MM.1S (cell line): ENCODE results near the gene GPR137B.

ENCODE experiments used
- DNase-seq: peaks from one replicate; pipeline ENCODE4 v3.0.0-alpha.2; 2015
- H2AFZ ChIP-seq: fragments of 300-600 bp; sonication (generic); 2 replicates; pipeline ENCODE4 v1.6.0; 2016; ENCODE audit warnings: antibody characterized with exemption, low read length
- H3F3A ChIP-seq: fragments of 300-600 bp; sonication (generic); 2 replicates; pipeline ENCODE4 v1.6.1; 2016; ENCODE audit warnings: mild to moderate bottlenecking, antibody characterized with exemption, low read length, moderate library complexity, mixed read lengths; ENCODE audit not compliant: insufficient read depth
- H3K27ac ChIP-seq: fragments of 300-600 bp; sonication (generic); 2 replicates; pipeline ENCODE4 v1.5.1; 2016; ENCODE audit warnings: mild to moderate bottlenecking, low read length
- H3K27me3 ChIP-seq: fragments of 300-600 bp; sonication (generic); replicated peaks from 2 replicates; pipeline ENCODE4 v1.6.0; 2016; ENCODE audit warnings: low read length; ENCODE audit not compliant: insufficient read depth
- H3K36me3 ChIP-seq: fragments of 300-600 bp; sonication (generic); replicated peaks from 2 replicates; pipeline ENCODE4 v1.6.1; 2016; ENCODE audit warnings: mild to moderate bottlenecking, low read length, mixed read lengths; ENCODE audit not compliant: insufficient read depth
- H3K4me1 ChIP-seq: fragments of 300-600 bp; sonication (generic); 2 replicates; pipeline ENCODE4 v1.6.1; 2016; ENCODE audit warnings: low read length, mixed read lengths
- H3K4me2 ChIP-seq: fragments of 300-600 bp; sonication (generic); 2 replicates; pipeline ENCODE4 v1.6.0; 2016; ENCODE audit warnings: low read depth, low read length
- H3K4me3 ChIP-seq: fragments of 300-600 bp; sonication (generic); 2 replicates; pipeline ENCODE4 v1.5.1; 2016; ENCODE audit warnings: low read length, mixed read lengths
- H3K79me2 ChIP-seq: fragments of 300-600 bp; sonication (generic); 2 replicates; pipeline ENCODE4 v1.6.1; 2016; ENCODE audit warnings: mixed run types, low read length, mixed read lengths
- H3K9ac ChIP-seq: fragments of 300-600 bp; sonication (generic); 2 replicates; pipeline ENCODE4 v1.6.1; 2016; ENCODE audit warnings: low read length, mixed read lengths
- H3K9me2 ChIP-seq: fragments of 300-600 bp; sonication (generic); replicated peaks from 2 replicates; pipeline ENCODE4 v1.6.1; 2016; ENCODE audit warnings: mild to moderate bottlenecking, low read length, mixed read lengths; ENCODE audit not compliant: insufficient read depth
- H3K9me3 ChIP-seq: fragments of 300-600 bp; sonication (generic); replicated peaks from 2 replicates; pipeline ENCODE4 v1.6.1; 2016; ENCODE audit warnings: mild to moderate bottlenecking, low read length, mixed read lengths; ENCODE audit not compliant: insufficient read depth
- H4K20me1 ChIP-seq: fragments of 300-600 bp; sonication (generic); 2 replicates; pipeline ENCODE4 v1.6.1; 2016; ENCODE audit warnings: mild to moderate bottlenecking, low read length, moderate library complexity, mixed read lengths; ENCODE audit not compliant: insufficient read depth
- EZH2 ChIP-seq: fragments of 300-600 bp; sonication (generic); optimal IDR thresholded peaks from 2 replicates; pipeline ENCODE3; 2017; ENCODE audit warnings: low read depth, mild to moderate bottlenecking, antibody characterized with exemption, low read length, mixed read lengths
- EZH2phosphoT487 ChIP-seq: fragments of 300-600 bp; sonication (generic); IDR thresholded peaks from 2 replicates; pipeline ENCODE4 v1.6.1; 2018; ENCODE audit warnings: antibody characterized with exemption, low read length
- TF ChIP-seq, protein P1 (sequence below): fragments of 300-600 bp; sonication (generic); IDR thresholded peaks from 2 replicates; pipeline ENCODE4 v1.5.1; 2016; ENCODE audit warnings: antibody characterized with exemption, low read length, mixed read lengths

The GPR137B gene

DNA sequence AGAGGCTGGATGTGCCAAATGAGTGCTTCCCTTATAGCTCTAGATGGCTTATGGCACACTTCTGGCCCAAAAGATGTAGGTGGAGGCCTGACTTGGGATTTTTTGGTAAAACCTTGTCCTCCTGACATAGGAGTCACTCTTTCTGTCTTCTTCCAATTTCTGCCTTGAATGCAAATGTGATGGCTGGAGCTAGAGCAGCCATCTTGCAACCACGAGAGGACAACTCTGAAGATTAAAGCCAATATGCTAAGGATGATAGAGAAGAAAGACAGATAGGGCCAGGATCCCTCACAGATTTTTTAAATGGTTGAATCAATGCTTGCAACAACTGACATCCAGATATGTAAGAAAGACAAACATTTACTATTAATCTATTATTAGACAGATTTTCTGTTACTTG, 8.5 kb upstream of the GPR137B start:
- no peaks in the 10 kb centered on the region for H3K9me2 ChIP-seq
- H3F3A ChIP-seq = no peaks in the 10 kb centered on the region
- H3K9me3 ChIP-seq = no peaks in the 10 kb centered on the region
- no peak overlapping the region for H3K27ac ChIP-seq
- no peak overlapping the region for H2AFZ ChIP-seq
- TF ChIP-seq EZH2 = no peak
- no peak for TF ChIP-seq EZH2phosphoT487
- no peaks in the 10 kb centered on the region for H4K20me1 ChIP-seq
- no peak overlapping the region for H3K4me3 ChIP-seq
- H3K9ac ChIP-seq = no peak overlapping the region
- no peak overlapping the region for H3K4me2 ChIP-seq
- H3K79me2 ChIP-seq = no peaks in the 10 kb centered on the region
- H3K4me1 ChIP-seq = no peaks in the 10 kb centered on the region
- DNase-seq = no peak
- peaks cover 5% of the 10 kb centered on the region; the same call in 1 of the 2 replicates for H3K27me3 ChIP-seq
- no peaks in the 10 kb centered on the region for H3K36me3 ChIP-seq

DNA sequence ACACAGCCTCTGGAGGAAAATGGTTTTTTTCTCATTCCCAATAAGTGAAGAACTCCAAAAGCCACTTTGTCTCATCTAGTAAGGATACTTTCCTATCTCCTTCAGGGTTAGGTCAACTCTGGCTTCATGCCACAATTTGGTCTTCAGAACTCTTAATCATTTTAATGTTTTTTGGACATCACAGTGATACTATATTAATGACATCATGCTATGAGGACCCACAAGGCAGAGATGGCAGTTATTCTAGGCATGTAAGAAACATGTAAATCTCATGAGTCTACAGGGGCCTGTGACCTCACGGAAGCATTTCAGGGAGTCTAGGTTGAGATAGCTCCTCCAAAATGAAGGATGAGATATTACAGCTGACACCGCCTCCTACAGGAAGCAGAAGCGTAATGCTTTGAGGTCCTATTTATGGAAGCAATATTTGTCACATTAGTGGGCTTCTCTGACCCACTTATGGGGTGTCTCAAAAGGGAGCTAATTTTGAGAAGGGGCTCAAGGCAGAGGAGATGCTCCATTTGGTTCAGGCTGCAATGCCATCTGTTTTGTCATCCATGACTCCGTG, 5.0 kb upstream of the GPR137B start:
- Histone ChIP-seq H3K27me3 (peaks cover 23% of the 10 kb centered on the region), H3K27ac (no peak overlapping the region)
- TF ChIP-seq EZH2phosphoT487 (no peak), EZH2 (no peak)

DNA sequence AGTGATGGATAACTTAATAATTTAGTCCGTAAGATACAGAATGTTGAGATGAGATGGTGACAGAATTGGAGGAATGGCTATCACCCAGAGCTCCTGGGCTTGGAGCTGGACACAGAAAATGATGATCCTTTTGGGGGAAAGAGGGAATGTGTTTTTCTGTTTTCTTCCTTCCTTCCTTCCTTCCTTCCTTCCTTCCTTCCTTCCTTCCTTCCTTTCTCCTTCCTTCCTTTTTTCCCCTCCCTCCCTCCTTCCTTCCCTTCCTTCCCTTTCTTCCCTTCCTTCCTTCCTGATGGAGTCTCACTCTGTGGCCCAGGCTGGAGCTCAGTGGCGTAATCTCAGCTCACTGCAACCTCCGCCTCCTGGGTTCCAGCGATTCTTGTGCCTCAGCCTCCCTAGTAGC, 2.8 kb upstream of the GPR137B start:
- H3K9ac ChIP-seq = no peak overlapping the region
- no peak overlapping the region for H3K27ac ChIP-seq
- H3K79me2 ChIP-seq = no peaks in the 10 kb centered on the region
- H2AFZ ChIP-seq = no peak overlapping the region
- H3K27me3 ChIP-seq = peaks cover 37% of the 10 kb centered on the region
- no peaks in the 10 kb centered on the region for H3K36me3 ChIP-seq
- H3K9me2 ChIP-seq = no peaks in the 10 kb centered on the region
- no peaks in the 10 kb centered on the region for H3K9me3 ChIP-seq
- DNase-seq = no peak
- H3K4me3 ChIP-seq = no peak overlapping the region
- TF ChIP-seq EZH2phosphoT487 (no peak), EZH2 (no peak)
- TF ChIP-seq, protein P1, sequence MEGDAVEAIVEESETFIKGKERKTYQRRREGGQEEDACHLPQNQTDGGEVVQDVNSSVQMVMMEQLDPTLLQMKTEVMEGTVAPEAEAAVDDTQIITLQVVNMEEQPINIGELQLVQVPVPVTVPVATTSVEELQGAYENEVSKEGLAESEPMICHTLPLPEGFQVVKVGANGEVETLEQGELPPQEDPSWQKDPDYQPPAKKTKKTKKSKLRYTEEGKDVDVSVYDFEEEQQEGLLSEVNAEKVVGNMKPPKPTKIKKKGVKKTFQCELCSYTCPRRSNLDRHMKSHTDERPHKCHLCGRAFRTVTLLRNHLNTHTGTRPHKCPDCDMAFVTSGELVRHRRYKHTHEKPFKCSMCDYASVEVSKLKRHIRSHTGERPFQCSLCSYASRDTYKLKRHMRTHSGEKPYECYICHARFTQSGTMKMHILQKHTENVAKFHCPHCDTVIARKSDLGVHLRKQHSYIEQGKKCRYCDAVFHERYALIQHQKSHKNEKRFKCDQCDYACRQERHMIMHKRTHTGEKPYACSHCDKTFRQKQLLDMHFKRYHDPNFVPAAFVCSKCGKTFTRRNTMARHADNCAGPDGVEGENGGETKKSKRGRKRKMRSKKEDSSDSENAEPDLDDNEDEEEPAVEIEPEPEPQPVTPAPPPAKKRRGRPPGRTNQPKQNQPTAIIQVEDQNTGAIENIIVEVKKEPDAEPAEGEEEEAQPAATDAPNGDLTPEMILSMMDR = no peak
- H3F3A ChIP-seq = no peaks in the 10 kb centered on the region
- H3K4me1 ChIP-seq = no peaks in the 10 kb centered on the region
- no peak overlapping the region for H3K4me2 ChIP-seq
- no peaks in the 10 kb centered on the region for H4K20me1 ChIP-seq

More for the DNA sequence above, 5.0 kb upstream of the GPR137B start:
- no peak overlapping the region for H3K9ac ChIP-seq
- no peaks in the 10 kb centered on the region for H3K9me2 ChIP-seq
- H3K9me3 ChIP-seq = no peaks in the 10 kb centered on the region
- no peaks in the 10 kb centered on the region for H4K20me1 ChIP-seq
- H3K4me1 ChIP-seq = no peaks in the 10 kb centered on the region
- H3K4me2 ChIP-seq = no peak overlapping the region
- H3K36me3 ChIP-seq = no peaks in the 10 kb centered on the region
- no peak for DNase-seq
- H3F3A ChIP-seq = no peaks in the 10 kb centered on the region
- no peaks in the 10 kb centered on the region for H3K79me2 ChIP-seq
- no peak overlapping the region for H2AFZ ChIP-seq
- H3K4me3 ChIP-seq = no peak overlapping the region

DNA sequence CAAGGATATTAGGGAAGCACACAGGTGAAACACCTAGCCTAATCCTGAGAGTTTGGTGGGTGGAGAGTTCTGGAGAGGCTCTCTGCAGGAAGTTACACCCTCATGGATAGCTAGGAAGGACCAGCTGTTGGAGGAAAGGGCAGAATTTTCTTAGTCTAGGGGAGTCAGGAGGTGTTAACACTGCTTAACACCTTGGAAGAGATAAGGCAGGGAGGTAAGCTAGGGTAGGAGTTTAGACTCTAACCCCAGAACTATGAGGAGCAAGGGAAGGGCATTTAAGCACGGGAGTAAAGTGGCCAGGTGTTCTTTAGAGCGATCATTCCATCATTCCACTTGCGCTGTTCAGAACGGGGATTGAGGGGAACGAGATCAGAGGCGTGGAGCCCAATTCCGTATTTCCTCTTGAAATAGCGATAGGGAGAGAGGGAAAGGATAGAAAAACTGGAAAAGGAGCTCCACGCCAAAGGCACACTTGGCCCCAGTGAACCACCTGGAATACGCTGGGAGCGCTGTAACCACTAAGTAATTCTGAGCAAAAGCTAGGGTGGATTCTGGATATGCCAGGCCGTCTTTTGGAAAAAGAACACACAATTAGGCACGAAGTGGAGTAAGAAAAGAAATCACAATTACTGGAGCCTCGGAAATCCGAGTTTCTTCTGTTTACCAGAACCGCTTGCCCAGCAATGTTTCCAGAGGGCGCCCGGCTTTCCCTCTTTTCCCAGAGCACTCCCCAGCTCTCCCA, 1.5 kb upstream of the GPR137B start:
- Histone ChIP-seq H3K4me2 (no peak overlapping the region), H3K4me3 (no peak overlapping the region), H3K9me3 (no peaks in the 10 kb centered on the region), H4K20me1 (no peaks in the 10 kb centered on the region), H3K9me2 (no peaks in the 10 kb centered on the region), H3F3A (no peaks in the 10 kb centered on the region), H2AFZ (no peak overlapping the region), H3K36me3 (no peaks in the 10 kb centered on the region), H3K4me1 (no peaks in the 10 kb centered on the region), H3K27ac (no peak overlapping the region), H3K79me2 (no peaks in the 10 kb centered on the region), H3K9ac (no peak overlapping the region), H3K27me3 (peaks cover 40% of the 10 kb centered on the region)
- no peak for TF ChIP-seq EZH2
- no peak for TF ChIP-seq EZH2phosphoT487
- TF ChIP-seq, protein P1 = no peak
- no peak for DNase-seq
